Lung microvascular endothelial cell (primary cell): ENCODE data around the gene KPNA1. TPM values are rescaled to one million over a fixed set of nuclear protein-coding genes. Genes with fewer than 3 reads are reported as not detected.

Experiments used
- DNase-seq, 2 donors: peaks; one replicate each; pipeline versions ENCODE4 v3.0.0 to v3.0.0-alpha.2; 2010; ENCODE audit warnings: low read depth in 2 of 2
- total RNA-seq: library from RNA; depleted of rRNA; stranded (reverse); fragments of >200 nt; gene quantifications from 2 replicates; pipeline ENCODE4 v1.2.1, GENCODE V29; 2014

Gene KPNA1
- total RNA-seq, 1 donor from 2014 or later, result 20.6 TPM

DNA sequence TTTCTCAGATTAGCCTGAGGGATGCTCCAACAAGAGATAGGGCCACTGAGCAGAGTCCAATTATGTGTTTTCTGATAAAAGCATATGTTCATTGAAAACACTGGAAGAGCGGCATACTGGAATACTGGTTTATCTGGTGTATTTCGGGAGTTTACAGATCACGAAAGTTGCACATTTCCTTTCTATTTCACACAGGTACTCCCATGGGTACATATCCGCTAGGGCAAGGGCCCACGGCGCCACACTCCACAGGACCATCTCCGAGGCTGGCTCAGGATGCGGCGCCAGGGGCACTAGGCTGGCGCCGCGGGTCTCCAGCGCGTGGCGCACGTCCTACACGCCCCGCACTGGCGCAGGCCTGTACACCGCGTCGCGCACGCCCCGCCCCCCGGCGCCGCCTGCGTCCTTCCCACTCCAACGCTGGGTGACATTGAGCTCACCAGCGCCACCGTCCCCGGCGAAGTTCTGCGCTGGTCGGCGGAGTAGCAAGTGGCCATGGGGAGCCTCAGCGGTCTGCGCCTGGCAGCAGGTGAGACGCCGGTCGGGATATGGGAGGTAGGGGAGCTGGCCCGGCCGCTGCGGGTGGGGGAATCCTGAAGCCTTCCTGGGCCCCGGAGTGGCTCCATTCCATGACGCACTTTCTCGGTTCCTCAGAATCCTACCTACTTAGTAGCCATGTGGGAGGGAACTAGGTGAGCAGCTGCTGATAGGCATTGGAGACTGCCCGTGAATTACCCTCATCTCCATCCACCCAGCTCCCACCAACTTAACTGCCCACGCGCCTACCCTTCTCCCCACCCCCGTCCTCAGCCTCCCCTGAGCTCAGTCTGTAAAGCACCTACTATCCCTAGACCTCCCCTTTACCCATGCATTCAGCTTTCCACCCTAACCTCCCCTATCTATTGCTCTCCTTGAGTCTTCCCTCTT lies 130.7 kb downstream of the KPNA1 start, which contains the start of gene FAM162A:
Gene FAM162A (plus strand): TSS at position 412 of the 927 bp plus-strand sequence. CDS start 84 bp downstream, at position 496.
- DNase-seq, result peak; percentile 93 to 96

DNA sequence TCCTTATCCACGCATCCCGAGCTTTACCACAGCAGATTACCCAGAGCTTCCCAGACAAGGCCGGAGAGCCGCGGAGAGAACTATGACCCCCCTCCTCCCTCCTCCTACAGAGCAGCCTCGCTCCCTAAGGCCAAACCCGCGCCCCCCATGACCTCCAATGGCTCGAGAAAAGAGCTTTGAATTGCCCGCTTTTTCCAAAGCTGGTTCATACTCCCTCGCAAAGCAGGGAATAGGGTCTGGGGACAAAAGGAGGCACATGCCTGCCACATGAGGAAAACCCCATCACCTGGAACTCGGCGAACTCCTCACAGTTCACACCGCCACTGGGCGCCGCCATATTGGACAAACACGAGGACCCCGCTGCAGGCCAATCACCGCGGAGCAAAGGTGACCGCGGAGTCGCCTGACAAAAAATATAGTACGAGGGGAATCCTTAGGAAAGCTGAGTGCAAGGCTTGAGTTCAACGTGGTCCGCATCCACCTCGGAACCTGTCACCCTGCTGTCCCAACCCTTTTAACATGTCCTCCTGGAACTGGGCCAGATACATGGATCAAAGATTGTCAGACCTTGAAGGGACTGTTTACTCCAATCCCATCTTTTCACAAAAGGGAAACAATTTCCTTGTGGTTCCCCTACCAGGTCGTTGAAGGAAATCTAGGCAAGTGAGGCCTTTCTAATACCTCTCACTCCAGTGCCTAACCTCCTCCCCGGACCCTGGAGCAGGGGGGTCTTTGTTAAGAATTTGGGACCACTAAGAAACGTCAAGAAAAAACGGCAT lies 131.7 kb downstream of the KPNA1 start, which contains the start of gene MIX23:
Gene MIX23 (minus strand): TSS at position 344 of the 779 bp plus-strand sequence. CDS start 7 bp downstream, at position 337.
- DNase-seq, result peak; percentile 80 to 84

GRCh38 chr3:122377975-122378374 lies 136.8 kb downstream of the KPNA1 start:
- no peak for DNase-seq

DNA sequence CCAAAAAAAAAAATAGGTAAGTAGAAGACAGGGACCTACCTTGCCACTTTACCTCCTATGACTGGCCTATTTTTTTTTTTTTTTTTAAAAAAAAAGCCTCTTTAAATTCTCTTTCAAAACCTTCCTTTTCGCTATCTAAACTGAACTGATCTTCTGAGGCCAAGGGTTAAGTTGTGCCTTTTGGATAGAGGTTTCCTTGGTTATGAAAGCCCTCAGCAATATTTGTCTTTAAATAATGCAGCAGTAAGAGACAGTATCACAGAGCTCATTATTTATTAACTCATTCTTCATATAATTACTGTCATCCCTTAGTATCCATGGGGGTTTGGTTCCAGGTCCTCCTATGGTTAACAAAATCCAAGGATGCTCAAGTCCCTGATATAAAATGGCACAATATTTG lies 140.7 kb downstream of the KPNA1 start:
- DNase-seq, result no peak

Other genes starting within 250 kb of the KPNA1 start
- gene CSTA, start 189.7 kb downstream of the KPNA1 start, total RNA-seq, result not detected in 2 replicates
- 22.2 and 25.6 TPM in 2 replicates for gene MIX23, start 131.7 kb downstream of the KPNA1 start, total RNA-seq
- gene FAM162A, start 130.8 kb downstream of the KPNA1 start, total RNA-seq, result 6.5 and 7.4 TPM in 2 replicates
- gene WDR5B, start 98.9 kb downstream of the KPNA1 start, total RNA-seq, result 2.6 and 3.8 TPM in 2 replicates
- gene PARP9, start 49.4 kb upstream of the KPNA1 start, total RNA-seq, result 12.2 and 12.3 TPM in 2 replicates
- gene DTX3L, start 49.4 kb upstream of the KPNA1 start, total RNA-seq, result 14.7 and 15.0 TPM in 2 replicates
- gene PARP15, start 62.7 kb upstream of the KPNA1 start, total RNA-seq, result 0.40 and 0.44 TPM in 2 replicates
- gene PARP14, start 165.9 kb upstream of the KPNA1 start, total RNA-seq, result 51.6 and 56.7 TPM in 2 replicates